Hepatocyte (in vitro differentiated cells): ENCODE results near the gene FZR1.

Experiments
- EZH2 ChIP-seq: fragments of 200-600 bp; sonication (generic); IDR thresholded peaks from 2 replicates; pipeline ENCODE4 v1.6.1; 2016; ENCODE audit warnings: antibody characterized with exemption, mild to moderate bottlenecking, borderline replicate concordance
- EZH2phosphoT487 ChIP-seq: fragments of 200-600 bp; sonication (generic); IDR thresholded peaks from one replicate; pipeline ENCODE4 v1.6.1; 2018; ENCODE audit warnings: antibody characterized with exemption, mild to moderate bottlenecking, low read depth, moderate library complexity; ENCODE audit not compliant: unreplicated experiment, severe bottlenecking
- TF ChIP-seq, protein P1 (sequence below): fragments of 200-600 bp; sonication (generic); IDR thresholded peaks from 2 replicates; pipeline ENCODE4 v1.5.1; 2016; ENCODE audit warnings: antibody characterized with exemption, mild to moderate bottlenecking; ENCODE audit not compliant: poor library complexity

- TF ChIP-seq, protein P1, sequence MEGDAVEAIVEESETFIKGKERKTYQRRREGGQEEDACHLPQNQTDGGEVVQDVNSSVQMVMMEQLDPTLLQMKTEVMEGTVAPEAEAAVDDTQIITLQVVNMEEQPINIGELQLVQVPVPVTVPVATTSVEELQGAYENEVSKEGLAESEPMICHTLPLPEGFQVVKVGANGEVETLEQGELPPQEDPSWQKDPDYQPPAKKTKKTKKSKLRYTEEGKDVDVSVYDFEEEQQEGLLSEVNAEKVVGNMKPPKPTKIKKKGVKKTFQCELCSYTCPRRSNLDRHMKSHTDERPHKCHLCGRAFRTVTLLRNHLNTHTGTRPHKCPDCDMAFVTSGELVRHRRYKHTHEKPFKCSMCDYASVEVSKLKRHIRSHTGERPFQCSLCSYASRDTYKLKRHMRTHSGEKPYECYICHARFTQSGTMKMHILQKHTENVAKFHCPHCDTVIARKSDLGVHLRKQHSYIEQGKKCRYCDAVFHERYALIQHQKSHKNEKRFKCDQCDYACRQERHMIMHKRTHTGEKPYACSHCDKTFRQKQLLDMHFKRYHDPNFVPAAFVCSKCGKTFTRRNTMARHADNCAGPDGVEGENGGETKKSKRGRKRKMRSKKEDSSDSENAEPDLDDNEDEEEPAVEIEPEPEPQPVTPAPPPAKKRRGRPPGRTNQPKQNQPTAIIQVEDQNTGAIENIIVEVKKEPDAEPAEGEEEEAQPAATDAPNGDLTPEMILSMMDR: no peak
- TF ChIP-seq EZH2 (no peak), EZH2phosphoT487 (no peak)
Observed at GRCh38 chr19:3535981-3536380, 29.9 kb downstream of the FZR1 start.
